Caco-2 (cell line): ENCODE results near the gene ASCC2. TPM values are rescaled to one million over a fixed set of nuclear protein-coding genes. Genes with fewer than 3 reads are reported as not detected.
A peak's percentile ranks its signal among the peaks of the same experiment; 100 is the strongest.

Experiments used
- BruUV-seq: library from RNA; stranded (reverse); fragments of 400-500 nt; replicated peaks from 2 replicates; lab custom pipeline; 2021; lab: Mats Ljungman, UMichigan
- CTCF ChIA-PET: fragments of 300-600 bp; sonication (Branson Sonifier 250); formaldehyde crosslinking; loops from one replicate; lab custom pipeline; 2022; ENCODE audit warnings: antibody characterized with exemption; lab: Charles Lee
- POLR2A ChIA-PET: fragments of 300-600 bp; sonication (Branson Sonifier 250); formaldehyde crosslinking; loops from one replicate; lab custom pipeline; 2022; ENCODE audit warnings: antibody characterized with exemption; lab: Charles Lee
- DNase-seq, 2 experiments: peaks; one replicate each; pipeline versions ENCODE4 v3.0.0 to v3.0.0-alpha.2; 2020 to 2022
- H3K27me3 ChIP-seq: replicated peaks from 2 replicates; pipeline ENCODE4 v1.6.0; 2011; ENCODE audit warnings: low read length; ENCODE audit not compliant: control insufficient read depth, insufficient read depth
- H3K36me3 ChIP-seq: 2 replicates; pipeline ENCODE4 v1.5.1; 2011; ENCODE audit warnings: low read length; ENCODE audit not compliant: control insufficient read depth, insufficient read depth
- H3K4me1 ChIP-seq: fragments of 250-450 bp; sonication (Bioruptor Pico); 2 replicates; pipeline ENCODE4 v1.5.1; 2020; ENCODE audit warnings: mild to moderate bottlenecking
- H3K4me3 ChIP-seq: 2 replicates; pipeline ENCODE4 v1.5.1; 2011; ENCODE audit warnings: low read depth, mild to moderate bottlenecking, control low read depth, low read length
- H3K9me3 ChIP-seq: fragments of 250-450 bp; sonication (Bioruptor Pico); 2 replicates; pipeline ENCODE4 v1.5.1; 2020; ENCODE audit warnings: mild to moderate bottlenecking, moderate library complexity
- H3K27ac Mint-ChIP-seq: one replicate; pipeline ENCODE4 v1.8.0; 2022; ENCODE audit warnings: mixed read lengths; ENCODE audit not compliant: unreplicated experiment
- H3K27me3 Mint-ChIP-seq: one replicate; pipeline ENCODE4 v1.8.0; 2022; ENCODE audit warnings: mixed read lengths; ENCODE audit not compliant: insufficient read depth, unreplicated experiment
- H3K36me3 Mint-ChIP-seq: one replicate; pipeline ENCODE4 v1.8.0; 2022; ENCODE audit warnings: mild to moderate bottlenecking, mixed read lengths; ENCODE audit not compliant: insufficient read depth, unreplicated experiment
- H3K4me1 Mint-ChIP-seq: one replicate; pipeline ENCODE4 v1.8.0; 2022; ENCODE audit warnings: low read depth, mixed read lengths; ENCODE audit not compliant: unreplicated experiment
- H3K4me3 Mint-ChIP-seq: one replicate; pipeline ENCODE4 v1.8.0; 2022; ENCODE audit warnings: mild to moderate bottlenecking, moderate library complexity, mixed read lengths; ENCODE audit not compliant: unreplicated experiment
- H3K9me3 Mint-ChIP-seq: one replicate; pipeline ENCODE4 v1.8.0; 2022; ENCODE audit warnings: mixed read lengths; ENCODE audit not compliant: unreplicated experiment
- intact Hi-C: fragments of 100-400 bp; cut with micrococcal nuclease; formaldehyde crosslinking; loops from one replicate; pipeline ENCODE4 v1.10.0; 2022; ENCODE audit not compliant: unreplicated experiment
- total RNA-seq: library from RNA; stranded (reverse); gene quantifications from 2 replicates; pipeline ENCODE4 v1.2.3, GENCODE V29; 2022
- TF ChIP-seq, protein P1 (sequence below), 2 experiments: fragments of 200-600 bp in 1 of 2; IDR thresholded peaks; 1 replicate in 1 of 2; 2 replicates in 1 of 2; pipeline versions ENCODE4 v1.5.1 to v1.8.0; 2011 to 2022; ENCODE audit warnings: antibody characterized with exemption in 1 of 2, control low read depth in 1 of 2, inconsistent platforms in 1 of 2, low read depth in 1 of 2, low read length in 1 of 2, mild to moderate bottlenecking in 1 of 2, moderate library complexity in 1 of 2; ENCODE audit not compliant: insufficient read depth in 1 of 2, severe bottlenecking in 1 of 2, unreplicated experiment in 1 of 2

Gene ASCC2
- total RNA-seq, 1 experiment from 2014 or later = 61.4 TPM

DNA sequence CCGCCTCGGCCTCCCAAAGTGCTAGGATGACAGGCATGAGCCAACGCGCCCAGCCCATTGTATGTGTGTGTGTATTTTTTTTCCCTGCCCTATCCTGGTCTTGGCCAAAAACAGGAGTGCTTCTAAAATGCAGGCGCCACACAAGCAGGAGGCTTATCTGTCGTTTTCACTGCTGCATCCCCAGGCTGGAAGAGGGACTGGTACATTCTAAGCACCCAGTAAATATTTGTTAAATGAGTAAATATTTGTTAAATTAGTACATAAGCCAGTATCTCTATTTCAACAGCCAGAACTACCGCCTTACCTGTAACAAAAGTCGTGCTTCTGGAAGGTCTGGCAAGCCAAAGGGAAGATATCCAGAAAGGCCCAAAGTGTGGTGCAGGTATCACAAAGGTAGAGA, 24.9 kb downstream of the ASCC2 start:
- peaks cover 33% of the 10 kb centered on the region for H3K4me1 Mint-ChIP-seq
- H3K27ac Mint-ChIP-seq = no peak overlapping the region
- Histone ChIP-seq H3K4me1 (peaks cover 8% of the 10 kb centered on the region), H3K36me3 (no peaks in the 10 kb centered on the region), H3K9me3 (no peaks in the 10 kb centered on the region), H3K4me3 (no peak overlapping the region), H3K27me3 (no peaks in the 10 kb centered on the region)
- intact Hi-C loops = no loop called here
- no peak overlapping the region for H3K4me3 Mint-ChIP-seq
- ChIA-PET CTCF (interaction anchor here (0.9 kb wide), 1 partner anchor 46 kb away, joined by 3 read pairs; the partner anchor contains the start of genes UQCR10 and ZMAT5), POLR2A (no interaction called here)
- no peaks in the 10 kb centered on the region for H3K27me3 Mint-ChIP-seq
- H3K9me3 Mint-ChIP-seq = no peaks in the 10 kb centered on the region
- peaks cover 62% of the 10 kb centered on the region for H3K36me3 Mint-ChIP-seq
- no TSS peak for BruUV-seq
- no peak for DNase-seq
- TF ChIP-seq, protein P1, sequence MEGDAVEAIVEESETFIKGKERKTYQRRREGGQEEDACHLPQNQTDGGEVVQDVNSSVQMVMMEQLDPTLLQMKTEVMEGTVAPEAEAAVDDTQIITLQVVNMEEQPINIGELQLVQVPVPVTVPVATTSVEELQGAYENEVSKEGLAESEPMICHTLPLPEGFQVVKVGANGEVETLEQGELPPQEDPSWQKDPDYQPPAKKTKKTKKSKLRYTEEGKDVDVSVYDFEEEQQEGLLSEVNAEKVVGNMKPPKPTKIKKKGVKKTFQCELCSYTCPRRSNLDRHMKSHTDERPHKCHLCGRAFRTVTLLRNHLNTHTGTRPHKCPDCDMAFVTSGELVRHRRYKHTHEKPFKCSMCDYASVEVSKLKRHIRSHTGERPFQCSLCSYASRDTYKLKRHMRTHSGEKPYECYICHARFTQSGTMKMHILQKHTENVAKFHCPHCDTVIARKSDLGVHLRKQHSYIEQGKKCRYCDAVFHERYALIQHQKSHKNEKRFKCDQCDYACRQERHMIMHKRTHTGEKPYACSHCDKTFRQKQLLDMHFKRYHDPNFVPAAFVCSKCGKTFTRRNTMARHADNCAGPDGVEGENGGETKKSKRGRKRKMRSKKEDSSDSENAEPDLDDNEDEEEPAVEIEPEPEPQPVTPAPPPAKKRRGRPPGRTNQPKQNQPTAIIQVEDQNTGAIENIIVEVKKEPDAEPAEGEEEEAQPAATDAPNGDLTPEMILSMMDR (IDR thresholded peaks at IDR 0.05; ENCODE audit: insufficient read depth in 1 of 2, low read depth in 1 of 2, low read length in 1 of 2, severe bottlenecking in 1 of 2, unreplicated experiment in 1 of 2) = no peak

- Mint-ChIP-seq H3K4me3 (no peak overlapping the region), H3K27me3 (no peaks in the 10 kb centered on the region), H3K4me1 (peaks cover 33% of the 10 kb centered on the region), H3K9me3 (no peaks in the 10 kb centered on the region), H3K27ac (peak overlapping the region; percentile 46), H3K36me3 (peaks cover 69% of the 10 kb centered on the region)
- H3K9me3 ChIP-seq = no peaks in the 10 kb centered on the region
- CTCF ChIA-PET = no interaction called here
- no peaks in the 10 kb centered on the region for H3K36me3 ChIP-seq
- POLR2A ChIA-PET = no interaction called here
- H3K4me1 ChIP-seq = peaks cover 8% of the 10 kb centered on the region
- intact Hi-C loops = no loop called here
- DNase-seq = peak in 1 of 2 experiments; percentile 62
- H3K4me3 ChIP-seq = no peak overlapping the region
- no peaks in the 10 kb centered on the region for H3K27me3 ChIP-seq
- TF ChIP-seq, protein P1 (IDR thresholded peaks at IDR 0.05; ENCODE audit: insufficient read depth in 1 of 2, low read depth in 1 of 2, low read length in 1 of 2, severe bottlenecking in 1 of 2, unreplicated experiment in 1 of 2) = no peak
- BruUV-seq = no TSS peak
These were observed 26.7 kb downstream of the ASCC2 start for GRCh38 chr22:29811377-29811776.

DNA sequence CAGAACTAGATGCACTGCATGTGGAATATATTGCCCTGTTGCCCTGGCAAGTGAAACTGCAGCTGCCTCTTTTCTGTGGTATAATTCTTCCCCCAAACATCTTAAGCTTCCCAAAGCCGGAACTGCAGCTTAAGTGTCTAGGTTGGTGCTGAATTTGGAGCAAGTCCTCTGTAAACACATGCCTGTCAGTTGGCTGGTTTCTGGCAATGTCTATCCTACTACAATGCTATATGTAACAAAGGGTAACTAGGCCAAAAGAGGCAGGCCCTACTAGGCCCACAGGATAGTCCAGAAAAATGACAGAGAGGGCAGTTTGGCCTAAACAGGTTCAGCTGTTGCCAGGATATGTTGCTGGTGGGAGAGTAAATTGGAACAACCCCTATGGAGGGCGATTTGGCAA, 27.9 kb downstream of the ASCC2 start:
- BruUV-seq = no TSS peak
- no peak for DNase-seq
- H3K4me1 Mint-ChIP-seq = peaks cover 28% of the 10 kb centered on the region
- H3K4me3 ChIP-seq = no peak overlapping the region
- no peaks in the 10 kb centered on the region for H3K27me3 ChIP-seq
- H3K27ac Mint-ChIP-seq = no peak overlapping the region
- POLR2A ChIA-PET = no interaction called here
- intact Hi-C loops = no loop called here
- peaks cover 2% of the 10 kb centered on the region; the same call in 1 of the 2 replicates for H3K36me3 ChIP-seq
- no peaks in the 10 kb centered on the region for H3K9me3 ChIP-seq
- TF ChIP-seq, protein P1 (IDR thresholded peaks at IDR 0.05; ENCODE audit: insufficient read depth in 1 of 2, low read depth in 1 of 2, low read length in 1 of 2, severe bottlenecking in 1 of 2, unreplicated experiment in 1 of 2) = no peak
- CTCF ChIA-PET = interaction anchor here (0.6 kb wide), 1 partner anchor 37 kb away, joined by 9 read pairs; no protein-coding TSS in a partner anchor
- no peak overlapping the region for H3K4me3 Mint-ChIP-seq
- H3K36me3 Mint-ChIP-seq = peaks cover 72% of the 10 kb centered on the region
- peaks cover 8% of the 10 kb centered on the region for H3K4me1 ChIP-seq
- H3K9me3 Mint-ChIP-seq = no peaks in the 10 kb centered on the region
- no peaks in the 10 kb centered on the region for H3K27me3 Mint-ChIP-seq
